ENCODE data around the gene PEPD.
"Not testable (repeated sequence)": the region's sequence is repeated elsewhere in the genome, so short reads cannot be mapped to it uniquely, and the experiment has no call there.

The PEPD gene

DNA sequence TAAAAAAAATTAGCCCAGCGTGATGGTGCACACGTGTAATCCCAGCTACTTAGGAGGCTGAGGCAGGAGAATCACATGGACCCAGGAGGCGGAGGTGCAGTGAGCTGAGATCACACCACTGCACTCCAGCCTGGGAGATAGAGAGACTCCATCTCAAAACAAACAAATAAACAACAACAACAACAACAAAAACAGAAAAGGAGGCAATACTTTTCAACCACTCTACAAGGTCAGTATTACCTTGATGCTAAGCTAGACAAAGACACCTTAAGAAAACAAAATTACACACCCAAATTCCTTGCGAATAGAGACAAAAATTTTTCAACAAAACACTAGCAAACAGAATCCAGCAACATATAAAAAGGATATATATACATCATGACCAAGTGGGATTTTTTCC is 39.7 kb downstream of the PEPD start:
- TF ChIP-seq, protein P1, sequence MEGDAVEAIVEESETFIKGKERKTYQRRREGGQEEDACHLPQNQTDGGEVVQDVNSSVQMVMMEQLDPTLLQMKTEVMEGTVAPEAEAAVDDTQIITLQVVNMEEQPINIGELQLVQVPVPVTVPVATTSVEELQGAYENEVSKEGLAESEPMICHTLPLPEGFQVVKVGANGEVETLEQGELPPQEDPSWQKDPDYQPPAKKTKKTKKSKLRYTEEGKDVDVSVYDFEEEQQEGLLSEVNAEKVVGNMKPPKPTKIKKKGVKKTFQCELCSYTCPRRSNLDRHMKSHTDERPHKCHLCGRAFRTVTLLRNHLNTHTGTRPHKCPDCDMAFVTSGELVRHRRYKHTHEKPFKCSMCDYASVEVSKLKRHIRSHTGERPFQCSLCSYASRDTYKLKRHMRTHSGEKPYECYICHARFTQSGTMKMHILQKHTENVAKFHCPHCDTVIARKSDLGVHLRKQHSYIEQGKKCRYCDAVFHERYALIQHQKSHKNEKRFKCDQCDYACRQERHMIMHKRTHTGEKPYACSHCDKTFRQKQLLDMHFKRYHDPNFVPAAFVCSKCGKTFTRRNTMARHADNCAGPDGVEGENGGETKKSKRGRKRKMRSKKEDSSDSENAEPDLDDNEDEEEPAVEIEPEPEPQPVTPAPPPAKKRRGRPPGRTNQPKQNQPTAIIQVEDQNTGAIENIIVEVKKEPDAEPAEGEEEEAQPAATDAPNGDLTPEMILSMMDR (IDR thresholded peaks at IDR 0.05; ENCODE audit: low read length, missing control alignments): no peak
- no peak for DNase-seq (ENCODE audit: low read depth)
- no peak overlapping the region for H3K4me3 ChIP-seq (replicated peaks; ENCODE audit: low read depth, low read length)

DNA sequence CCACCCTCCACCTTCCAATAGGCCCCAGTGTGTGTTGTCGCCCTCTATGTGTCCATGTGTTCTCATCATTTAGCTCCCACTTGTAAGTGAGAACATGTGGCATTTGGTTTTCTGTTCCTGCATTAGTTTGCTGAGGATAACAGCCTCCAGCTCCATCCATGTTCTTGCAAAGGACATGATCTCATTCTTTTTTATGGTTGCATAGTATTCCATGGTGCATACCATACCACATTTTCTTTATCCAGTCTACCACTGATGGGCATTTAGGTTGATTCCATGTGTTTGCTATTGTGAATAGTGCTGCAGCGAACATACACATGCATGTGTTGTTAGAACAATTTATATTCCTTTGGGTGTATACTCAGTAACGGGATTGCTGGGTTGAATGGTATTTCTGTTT is 42.0 kb downstream of the PEPD start:
- not testable (repeated sequence) for H3K4me3 ChIP-seq (replicated peaks; ENCODE audit: low read depth, low read length); DNase-seq (ENCODE audit: low read depth)

DNA sequence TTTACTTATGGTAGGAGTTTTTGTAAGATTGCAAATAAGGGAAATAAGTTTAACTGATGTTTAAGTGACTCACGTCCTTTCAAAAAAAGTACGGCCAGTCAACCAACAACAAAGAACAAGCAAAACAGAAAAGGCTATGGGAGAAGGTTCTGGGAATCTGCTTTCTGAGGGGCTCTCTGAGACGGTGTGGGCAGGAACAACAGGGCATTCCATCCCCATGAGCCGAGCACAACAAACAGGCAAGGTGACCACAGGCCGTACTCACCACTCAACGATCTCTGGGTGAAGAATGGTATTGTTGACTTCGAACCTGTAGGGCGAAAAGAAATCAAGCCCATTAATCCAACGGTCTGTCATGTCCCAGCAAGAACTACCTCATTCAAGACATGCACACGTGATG is 43.8 kb downstream of the PEPD start:
- no peak for DNase-seq (ENCODE audit: low read depth)

DNA sequence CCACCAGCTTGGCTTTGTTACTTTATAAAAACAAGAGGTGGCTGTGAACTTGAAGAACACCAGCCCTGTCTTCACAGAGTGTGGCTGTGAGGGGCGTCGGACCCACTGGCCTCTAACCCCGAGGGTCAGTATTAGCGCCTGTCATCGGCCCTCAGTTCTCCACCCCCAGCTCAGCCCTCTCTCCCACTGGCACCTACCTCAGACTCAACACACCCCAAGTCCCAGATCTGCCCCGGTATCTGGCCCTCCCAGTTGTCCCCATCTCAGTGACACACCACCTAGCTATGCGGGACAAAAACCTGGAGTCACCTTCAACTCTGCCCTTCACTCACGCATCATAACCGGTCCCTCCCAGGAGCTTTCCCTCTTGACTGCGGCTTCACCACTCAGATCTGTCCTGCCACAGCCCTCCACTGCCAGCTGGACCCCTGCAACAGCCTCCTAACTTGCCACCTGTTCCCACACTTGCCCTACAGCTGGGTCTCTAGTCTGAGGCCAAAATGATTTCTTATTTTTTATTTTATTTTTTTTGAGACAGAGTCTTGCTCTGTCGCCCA is 45.4 kb downstream of the PEPD start:
- TF ChIP-seq, protein P1 (IDR thresholded peaks at IDR 0.05; ENCODE audit: low read length, missing control alignments): no peak
- no peak for DNase-seq (ENCODE audit: low read depth)
- H3K4me3 ChIP-seq (replicated peaks; ENCODE audit: low read depth, low read length): no peak overlapping the region

More for the DNA sequence above, 43.8 kb downstream of the PEPD start:
- no peak overlapping the region for H3K4me3 ChIP-seq (replicated peaks; ENCODE audit: low read depth, low read length)
- TF ChIP-seq, protein P1 (IDR thresholded peaks at IDR 0.05; ENCODE audit: low read length, missing control alignments): no peak

DNA sequence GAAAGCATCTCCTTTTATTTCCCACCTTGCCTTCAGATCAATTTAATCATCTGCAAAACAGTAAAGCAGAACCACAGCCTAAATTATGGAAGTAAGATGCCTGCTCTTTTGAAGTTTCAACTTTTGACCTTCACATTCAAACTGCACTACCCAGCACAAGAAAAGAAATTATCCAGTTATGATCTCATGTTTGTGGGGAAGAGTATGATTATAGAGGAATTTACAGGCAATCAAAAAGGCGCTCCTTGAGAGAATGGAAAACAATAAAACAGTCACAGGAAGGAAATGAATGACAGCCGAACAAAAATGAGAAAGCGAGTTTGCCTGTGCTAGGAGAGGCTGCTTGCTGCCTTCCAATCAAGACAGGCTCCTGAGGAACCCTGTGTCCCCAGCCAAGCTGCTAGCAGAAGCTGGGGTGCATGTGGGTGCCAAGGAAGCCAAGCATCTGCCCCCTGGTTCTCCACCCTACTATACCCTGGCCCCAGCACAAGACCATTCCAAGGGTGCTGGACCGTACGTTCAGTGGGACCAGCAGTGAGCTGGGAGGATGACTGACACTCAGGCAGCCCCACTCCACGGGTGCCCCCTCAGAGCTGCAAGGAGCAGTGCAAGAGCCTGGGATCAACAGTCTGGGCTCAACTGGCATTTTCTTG is 47.8 kb downstream of the PEPD start:
- peak; percentile 47 for DNase-seq (ENCODE audit: low read depth)
- TF ChIP-seq, protein P1 (IDR thresholded peaks at IDR 0.05; ENCODE audit: low read length, missing control alignments): no peak
- no peak overlapping the region for H3K4me3 ChIP-seq (replicated peaks; ENCODE audit: low read depth, low read length)

DNA sequence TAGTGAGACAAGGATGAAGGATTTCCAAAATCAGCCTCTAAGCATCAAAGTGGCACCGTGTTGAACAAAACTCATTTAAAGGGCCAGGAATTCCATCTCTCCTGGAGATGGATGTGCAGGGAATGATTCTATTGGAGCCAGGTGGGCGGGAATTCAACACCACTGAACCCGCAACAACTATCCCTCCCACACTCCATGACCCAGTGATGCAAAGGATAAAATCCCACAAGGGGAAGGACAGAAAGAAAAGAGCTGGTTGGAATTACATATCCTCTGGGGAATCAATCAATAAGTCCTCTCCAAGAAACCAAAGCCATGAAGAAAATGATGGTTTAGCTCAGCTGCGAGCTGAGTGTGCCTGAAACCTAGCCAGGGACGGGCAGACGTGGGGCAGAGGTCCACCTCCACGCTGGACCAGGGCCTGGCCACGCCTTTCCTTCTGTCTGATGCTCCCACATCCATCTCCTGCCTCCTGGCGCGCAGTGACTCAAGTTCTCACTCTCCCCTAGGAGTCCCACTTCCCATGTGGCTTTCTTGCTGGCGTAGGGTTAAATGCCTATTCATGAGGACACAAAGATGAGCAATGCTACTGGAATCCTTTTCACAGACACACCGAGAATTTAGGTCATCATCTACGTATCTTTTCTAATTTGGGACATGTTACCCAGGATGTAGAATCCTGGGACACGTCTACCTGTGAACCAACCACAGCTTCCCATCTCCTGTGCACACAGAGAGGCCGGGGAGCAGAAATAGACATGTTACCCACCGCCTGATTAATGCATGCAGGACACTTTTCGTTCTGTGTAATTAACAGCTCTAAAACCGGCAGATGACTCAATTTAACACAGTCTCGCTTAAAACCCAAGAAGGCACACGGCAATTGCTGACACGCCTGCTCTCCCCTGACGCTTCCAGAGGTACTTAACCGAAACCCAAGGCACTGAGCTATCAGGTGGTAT is 48.6 kb downstream of the PEPD start:
- DNase-seq (ENCODE audit: low read depth): peak; percentile 74
- TF ChIP-seq, protein P1 (IDR thresholded peaks at IDR 0.05; ENCODE audit: low read length, missing control alignments): no peak
- H3K4me3 ChIP-seq (replicated peaks; ENCODE audit: low read depth, low read length): no peak overlapping the region

DNA sequence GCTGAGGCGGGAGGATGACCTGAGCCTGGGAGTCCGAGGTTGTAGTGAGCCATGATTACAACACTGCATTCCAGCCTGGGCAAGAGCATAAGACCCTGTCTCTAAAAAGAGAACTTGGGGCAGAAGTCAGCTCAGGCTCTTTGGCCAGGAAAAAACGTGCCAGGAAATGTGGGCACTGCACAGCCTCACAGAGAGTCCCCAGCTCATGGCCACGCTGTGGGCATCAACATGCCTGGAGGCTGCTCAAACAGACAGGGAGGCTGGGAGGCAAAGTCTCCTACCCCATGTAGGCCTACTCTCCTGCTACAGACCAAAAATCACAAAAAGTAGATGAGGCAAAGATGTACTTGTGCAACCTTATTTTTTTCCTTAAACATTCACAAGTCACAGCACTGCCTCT is 49.4 kb downstream of the PEPD start:
- no peak for DNase-seq (ENCODE audit: low read depth)
- H3K4me3 ChIP-seq (replicated peaks; ENCODE audit: low read depth, low read length): no peak overlapping the region
- TF ChIP-seq, protein P1 (IDR thresholded peaks at IDR 0.05; ENCODE audit: low read length, missing control alignments): no peak
